Esophagus muscularis mucosa (tissue), 3 donors: ENCODE results near the gene COL5A1.

Experiments
- POLR2A ChIP-seq: fragments of 450-650 bp; IDR thresholded peaks from one replicate; pipeline ENCODE4 v1.6.1; 2017; ENCODE audit warnings: antibody characterized with exemption, moderate library complexity, mild to moderate bottlenecking, low read depth
- TF ChIP-seq, protein P1 (sequence below), 3 experiments: fragments of 200-600 bp in 2 of 3; fragments of 450-650 bp in 1 of 3; sonication (generic) in 2 of 3; IDR thresholded peaks; one replicate each; pipeline ENCODE4 v1.5.1; 2017 to 2019; ENCODE audit warnings: antibody characterized with exemption in 3 of 3, mild to moderate bottlenecking in 2 of 3, moderate library complexity in 1 of 3

DNA sequence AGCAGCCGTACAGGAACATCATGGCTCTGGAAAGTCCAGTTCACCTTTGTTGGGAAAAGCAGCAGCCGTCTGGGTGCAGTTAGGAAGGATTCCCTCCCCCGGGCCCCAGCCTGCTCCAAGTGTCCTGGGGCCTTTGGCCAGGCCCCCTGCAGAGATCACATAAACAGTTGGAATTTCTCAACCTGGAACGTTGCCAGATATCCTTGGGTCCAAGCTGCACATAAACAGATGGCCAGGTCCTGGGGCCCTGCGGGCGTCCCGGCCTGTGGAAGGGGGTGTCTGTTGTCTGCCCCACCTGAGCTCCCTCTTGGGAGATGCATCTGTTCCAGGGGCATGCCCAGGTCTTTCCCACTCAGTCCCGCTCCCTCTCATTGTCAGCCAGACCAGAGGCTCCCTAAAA lies 92.7 kb downstream of the COL5A1 start:
- TF ChIP-seq POLR2A: no peak
- TF ChIP-seq, protein P1, sequence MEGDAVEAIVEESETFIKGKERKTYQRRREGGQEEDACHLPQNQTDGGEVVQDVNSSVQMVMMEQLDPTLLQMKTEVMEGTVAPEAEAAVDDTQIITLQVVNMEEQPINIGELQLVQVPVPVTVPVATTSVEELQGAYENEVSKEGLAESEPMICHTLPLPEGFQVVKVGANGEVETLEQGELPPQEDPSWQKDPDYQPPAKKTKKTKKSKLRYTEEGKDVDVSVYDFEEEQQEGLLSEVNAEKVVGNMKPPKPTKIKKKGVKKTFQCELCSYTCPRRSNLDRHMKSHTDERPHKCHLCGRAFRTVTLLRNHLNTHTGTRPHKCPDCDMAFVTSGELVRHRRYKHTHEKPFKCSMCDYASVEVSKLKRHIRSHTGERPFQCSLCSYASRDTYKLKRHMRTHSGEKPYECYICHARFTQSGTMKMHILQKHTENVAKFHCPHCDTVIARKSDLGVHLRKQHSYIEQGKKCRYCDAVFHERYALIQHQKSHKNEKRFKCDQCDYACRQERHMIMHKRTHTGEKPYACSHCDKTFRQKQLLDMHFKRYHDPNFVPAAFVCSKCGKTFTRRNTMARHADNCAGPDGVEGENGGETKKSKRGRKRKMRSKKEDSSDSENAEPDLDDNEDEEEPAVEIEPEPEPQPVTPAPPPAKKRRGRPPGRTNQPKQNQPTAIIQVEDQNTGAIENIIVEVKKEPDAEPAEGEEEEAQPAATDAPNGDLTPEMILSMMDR (IDR thresholded peaks at IDR 0.05): no peak
